ENCODE results near the gene COL20A1.
"Not testable (repeated sequence)": the region's sequence is repeated elsewhere in the genome, so short reads cannot be mapped to it uniquely, and the experiment has no call there.

The COL20A1 gene

DNA sequence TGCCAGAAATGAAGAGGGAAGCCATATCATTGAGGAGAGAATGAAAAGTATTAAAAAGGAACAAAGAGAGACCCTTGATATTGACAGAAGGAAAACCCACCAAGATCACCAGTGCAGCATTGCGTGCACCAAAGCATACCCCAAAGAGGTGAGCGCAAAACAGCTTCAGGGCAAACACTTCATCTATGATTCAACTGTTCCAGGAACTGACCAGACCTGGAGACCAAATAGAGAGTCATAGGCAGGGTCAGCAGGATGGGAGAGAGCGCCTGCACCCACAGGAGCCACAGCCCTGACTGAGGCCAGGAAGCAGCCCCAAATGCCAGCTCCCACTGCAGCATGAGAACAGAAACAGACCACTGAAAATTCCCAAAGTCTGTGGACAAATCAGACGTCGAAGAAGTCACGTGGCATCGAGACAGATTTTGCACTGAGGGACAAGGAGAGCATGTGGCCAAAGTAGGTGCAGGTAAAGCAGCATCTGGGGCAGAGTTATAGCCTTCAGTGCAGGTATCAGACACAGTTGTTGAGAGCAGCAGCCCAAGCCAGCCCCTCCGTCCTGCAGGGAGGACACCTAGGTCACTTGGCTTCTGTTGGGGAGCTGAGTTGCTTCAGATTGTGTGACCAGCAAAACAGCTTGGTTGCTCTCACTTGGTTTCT lies 38.9 kb downstream of the COL20A1 start:
- no peak for DNase-seq (ENCODE audit: low read depth in 4 of 4, low spot score in 1 of 4)

DNA sequence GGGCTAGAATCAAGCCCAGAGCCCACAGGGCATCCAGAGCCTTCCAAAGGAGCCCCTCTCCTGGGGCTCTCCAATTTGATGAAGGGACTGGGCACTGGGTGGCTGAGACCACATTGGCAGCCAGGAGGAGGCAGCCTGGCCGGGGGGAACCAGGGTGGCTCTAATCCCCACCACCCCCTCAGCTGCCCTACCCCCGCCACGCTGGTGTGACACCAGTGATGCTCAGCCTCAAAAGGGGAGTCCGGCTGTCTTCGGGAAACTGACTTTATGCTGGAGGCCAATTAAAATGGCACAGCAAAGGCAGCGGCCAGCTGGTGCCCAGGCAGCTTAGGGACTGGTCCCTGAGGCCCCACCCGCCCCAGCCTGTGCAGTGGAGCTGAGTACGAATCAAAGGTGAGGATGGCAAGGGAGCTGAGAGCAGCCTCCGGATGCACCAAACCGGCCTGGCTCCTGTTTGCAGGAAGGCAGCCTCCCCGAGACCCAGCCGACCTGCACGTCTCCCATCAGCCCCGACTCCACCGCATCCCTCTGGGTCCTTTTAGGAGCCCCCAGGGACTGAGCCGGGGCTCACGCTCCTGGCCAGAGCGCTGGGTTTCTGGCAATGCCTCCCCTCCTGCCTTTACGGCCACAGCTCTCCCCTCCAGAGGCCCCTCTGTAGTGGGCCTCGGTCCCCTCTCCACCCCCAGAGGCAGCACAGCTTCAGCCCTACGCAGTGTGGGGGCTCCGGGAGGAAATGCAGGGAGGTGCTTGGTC lies 39.7 kb downstream of the COL20A1 start:
- no peak for DNase-seq (ENCODE audit: low read depth in 4 of 4, low spot score in 1 of 4)

DNA sequence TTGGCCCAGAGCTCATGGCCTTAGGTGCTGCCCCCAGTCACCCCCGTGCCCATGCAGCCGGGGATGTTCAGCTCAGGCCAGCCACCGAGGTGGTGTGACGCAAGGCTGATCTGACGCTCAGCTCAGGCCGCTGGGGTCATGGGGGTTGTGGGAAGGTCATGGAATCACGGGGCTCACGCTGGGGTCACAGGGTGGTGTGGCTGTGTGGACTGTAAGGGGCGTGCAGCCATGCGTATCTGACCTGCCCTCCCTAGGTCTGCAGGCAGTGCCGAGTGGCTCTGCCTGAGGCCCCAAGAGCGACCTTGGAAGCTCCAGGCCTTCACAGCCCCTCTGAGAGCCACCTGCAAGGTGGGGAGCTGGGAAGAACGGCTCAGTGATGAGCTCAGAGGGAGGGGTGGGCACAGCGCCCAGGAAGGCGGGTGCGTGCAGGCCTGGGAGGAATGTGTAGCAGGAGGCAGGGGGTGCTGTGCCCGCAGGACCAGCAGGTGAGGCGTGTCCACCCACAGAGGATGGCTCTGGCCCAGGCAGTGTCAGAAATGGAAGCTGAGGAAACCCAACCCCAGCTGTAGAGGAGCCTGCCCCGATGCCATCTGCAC lies 40.4 kb downstream of the COL20A1 start:
- DNase-seq (ENCODE audit: low read depth in 4 of 4, low spot score in 1 of 4), result no peak

DNA sequence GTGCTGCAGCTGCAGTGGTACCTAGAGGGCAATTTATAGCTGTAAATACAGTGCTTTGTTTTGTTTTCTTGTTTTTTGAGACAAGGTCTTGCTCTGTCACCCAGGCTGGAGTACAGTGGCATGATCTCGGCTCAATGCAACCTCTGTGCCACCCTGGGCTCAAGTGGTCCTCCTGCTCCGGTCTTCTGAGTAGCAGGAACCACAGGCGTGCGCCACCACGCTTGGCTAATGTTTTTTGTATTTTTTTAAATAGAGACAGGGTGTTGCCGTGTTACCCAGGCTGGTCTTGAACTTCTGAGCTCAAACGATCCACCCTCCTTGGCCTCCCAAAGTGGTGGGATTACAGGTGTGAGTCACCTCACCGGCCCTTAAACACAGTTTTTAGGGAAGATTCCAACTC lies 41.4 kb downstream of the COL20A1 start:
- no peak for DNase-seq (ENCODE audit: low read depth in 4 of 4, low spot score in 1 of 4)

DNA sequence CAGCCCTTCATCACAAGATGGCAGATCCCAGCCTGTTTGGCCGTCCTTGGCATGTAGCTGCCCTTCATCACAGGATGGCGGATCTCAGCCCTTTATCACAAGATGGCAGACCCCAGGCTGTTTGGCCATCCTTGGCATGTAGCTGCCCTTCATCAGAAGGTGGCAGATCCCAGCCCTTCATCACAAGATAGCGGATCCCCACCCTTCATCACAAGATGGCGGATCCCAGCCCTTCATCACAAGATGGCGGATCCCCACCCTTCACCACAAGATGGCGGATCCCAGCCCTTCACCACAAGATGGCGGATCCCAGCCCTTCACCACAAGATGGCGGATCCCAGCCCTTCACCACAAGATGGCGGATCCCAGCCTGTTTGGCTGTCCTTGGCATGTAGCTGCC lies 42.1 kb downstream of the COL20A1 start:
- not testable (repeated sequence) for DNase-seq (ENCODE audit: low read depth in 4 of 4, low spot score in 1 of 4)

DNA sequence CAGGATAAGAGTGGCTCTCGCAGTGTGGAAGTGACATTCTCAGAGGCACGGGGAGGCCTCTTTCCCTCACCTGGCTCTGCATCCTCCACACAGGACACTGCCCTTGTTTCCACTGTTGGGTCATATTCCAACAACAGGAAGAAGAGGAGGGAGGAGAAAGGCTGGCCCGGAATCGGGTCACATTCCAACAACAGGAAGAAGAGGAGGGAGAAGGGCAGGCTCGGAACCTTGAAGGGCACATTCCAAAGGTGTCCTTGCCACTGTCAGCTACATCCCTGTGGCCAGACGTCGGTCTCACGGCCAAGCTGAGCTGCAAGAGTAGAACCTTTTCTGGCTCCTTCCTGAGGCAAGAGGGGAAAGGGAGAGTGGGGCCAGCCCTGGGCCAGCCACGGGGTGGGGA lies 42.7 kb downstream of the COL20A1 start:
- DNase-seq (ENCODE audit: low read depth in 4 of 4, low spot score in 1 of 4), result no peak

DNA sequence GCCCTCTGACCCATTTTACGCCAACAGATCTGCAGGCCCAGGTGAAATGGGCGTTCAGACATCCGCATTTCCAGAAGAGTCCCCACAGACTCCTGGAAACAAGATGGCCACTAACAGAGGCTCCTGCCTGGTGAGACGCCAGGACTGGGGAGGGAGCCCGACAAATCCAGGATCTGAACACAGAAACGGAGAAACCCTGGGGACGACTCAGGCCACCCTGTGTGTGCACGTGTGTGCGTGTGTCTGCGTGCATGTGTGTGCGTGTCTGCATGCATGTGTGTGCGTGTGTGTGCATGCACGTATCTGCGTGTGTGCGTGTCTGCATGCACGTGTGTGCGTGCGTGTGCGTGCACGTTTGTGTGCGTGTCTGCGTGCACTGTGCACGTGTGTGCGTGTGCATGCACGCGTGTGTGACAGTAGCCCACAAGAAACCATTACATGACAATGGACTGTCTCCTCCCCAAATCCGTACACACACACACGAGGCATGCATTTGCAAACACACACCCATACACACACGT lies 43.3 kb downstream of the COL20A1 start:
- DNase-seq (ENCODE audit: low read depth in 4 of 4, low spot score in 1 of 4), result no peak

DNA sequence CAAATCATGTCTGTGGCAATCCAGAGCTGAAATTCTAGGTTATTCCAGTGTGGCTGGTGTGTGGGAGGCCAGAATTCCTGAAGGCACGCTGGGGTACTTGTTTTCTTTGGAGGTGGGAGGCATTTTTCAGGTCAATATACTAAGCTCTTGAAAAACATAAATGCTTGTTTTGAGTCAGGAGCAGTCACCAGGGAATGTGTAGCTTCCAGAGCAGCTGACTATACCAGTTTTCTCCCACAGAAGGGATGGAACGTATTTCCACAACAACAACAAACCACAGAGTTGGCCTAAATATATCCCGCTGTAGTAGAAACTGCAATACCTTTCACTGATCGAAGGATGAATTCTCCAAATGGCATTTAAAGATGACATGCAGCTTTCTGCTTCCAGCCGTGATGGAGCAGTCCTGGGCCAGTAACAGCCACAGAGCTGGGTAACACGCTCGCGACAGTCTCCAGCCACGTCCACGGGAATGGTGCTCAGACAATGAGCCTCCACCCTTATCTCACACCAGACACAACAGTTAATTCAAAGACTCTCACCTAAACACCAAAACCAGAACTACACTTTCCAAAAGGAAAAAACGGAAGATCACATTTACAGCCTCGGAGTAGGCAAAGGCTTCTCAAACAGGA lies 44.9 kb downstream of the COL20A1 start:
- no peak for DNase-seq (ENCODE audit: low read depth in 4 of 4, low spot score in 1 of 4)

DNA sequence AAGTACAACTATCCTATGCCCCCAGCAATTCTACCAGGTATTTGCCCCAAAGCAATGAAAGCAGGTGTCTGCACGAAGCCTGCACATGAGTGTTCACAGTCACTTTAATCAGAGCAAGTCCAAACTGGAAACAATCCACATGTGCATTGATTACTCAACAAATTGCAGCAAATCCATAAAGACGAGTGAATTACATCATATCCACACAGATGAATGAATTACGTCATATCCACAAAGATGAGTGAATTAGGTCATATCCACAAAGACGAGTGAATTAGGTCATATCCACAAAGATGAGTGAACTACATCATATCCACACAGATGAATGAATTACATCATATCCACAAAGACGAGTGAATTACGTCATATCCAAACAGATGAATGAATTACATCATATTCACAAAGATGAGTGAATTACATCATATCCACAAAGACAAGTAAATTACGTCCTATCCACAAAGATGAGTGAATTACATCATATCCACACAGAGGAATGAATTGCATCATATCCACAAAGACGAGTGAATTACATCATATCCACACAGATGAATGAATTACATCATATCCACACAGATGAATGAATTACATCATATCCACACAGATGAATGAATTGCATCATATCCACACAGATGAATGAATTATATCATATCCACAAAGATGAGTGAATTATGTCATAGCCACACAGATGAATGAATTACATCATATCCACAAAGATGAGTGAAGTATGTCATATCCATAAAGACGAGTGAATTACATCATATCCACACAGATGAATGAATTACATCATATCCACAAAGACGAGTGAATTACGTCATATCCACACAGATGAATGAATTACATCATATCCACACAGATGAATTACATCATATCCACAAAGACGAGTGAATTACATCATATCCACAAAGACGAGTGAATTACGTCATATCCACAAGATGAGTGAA lies 46.4 kb downstream of the COL20A1 start:
- DNase-seq (ENCODE audit: low read depth in 4 of 4, low spot score in 1 of 4), result not testable (repeated sequence)

DNA sequence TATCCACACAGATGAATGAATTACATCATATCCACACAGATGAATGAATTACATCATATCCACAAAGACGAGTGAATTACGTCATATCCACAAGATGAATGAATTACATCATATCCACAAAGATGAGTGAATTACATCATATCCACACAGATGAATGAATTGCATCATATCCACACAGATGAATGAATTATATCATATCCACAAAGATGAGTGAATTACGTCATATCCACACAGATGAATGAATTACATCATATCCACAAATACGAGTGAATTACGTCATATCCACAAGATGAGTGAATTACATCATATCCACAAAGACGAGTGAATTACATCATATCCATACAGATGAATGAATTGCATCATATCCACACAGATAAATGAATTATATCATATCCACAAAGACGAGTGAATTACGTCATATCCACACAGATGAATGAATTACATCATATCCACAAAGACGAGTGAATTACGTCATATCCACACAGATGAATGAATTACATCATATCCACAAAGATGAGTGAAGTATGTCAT lies 47.2 kb downstream of the COL20A1 start:
- DNase-seq (ENCODE audit: low read depth in 4 of 4, low spot score in 1 of 4), result not testable (repeated sequence)

DNA sequence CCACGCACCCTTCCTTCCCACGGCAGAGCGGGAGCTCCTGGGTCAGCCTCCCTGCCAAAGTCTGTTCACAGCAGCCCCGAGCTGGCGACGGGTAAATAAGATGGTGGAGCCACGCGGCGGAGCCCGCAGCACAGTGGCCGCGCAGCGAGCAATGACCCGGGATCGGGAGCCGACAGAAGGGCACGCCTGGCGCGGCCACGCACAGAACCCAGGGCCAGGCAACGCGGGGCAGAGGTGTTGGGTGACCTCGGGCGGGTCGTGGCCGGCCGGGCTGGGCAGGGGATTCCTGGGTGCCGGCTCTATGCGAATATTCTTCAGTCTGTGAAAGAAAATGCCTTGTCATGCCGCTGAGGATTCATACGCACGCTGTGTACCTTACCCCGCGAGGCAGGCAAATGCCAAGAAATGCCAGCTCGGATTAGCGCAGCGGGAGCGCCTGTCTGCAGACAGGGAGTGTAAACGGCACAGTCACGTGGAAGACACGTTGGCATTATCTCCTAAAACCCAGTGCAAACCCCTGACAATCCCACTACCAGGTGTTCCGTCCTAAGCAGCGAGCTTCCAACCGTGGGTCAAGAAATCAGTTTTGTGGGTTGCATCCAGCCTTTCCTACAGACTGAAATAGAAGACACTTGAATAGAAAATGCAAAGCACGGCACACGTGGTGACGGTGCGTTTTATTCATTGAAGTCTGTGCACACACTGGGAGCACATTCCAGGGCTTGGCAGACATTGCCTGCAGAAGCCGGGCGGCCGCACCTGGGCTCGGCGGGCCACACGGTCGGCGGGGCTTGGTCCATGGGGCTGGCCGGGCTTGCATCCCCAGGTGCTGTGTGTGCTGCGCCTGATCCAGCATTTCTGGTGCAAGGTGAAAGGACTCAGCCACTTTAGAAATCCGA lies 49.8 kb downstream of the COL20A1 start:
- no peak for DNase-seq (ENCODE audit: low read depth in 4 of 4, low spot score in 1 of 4)

DNA sequence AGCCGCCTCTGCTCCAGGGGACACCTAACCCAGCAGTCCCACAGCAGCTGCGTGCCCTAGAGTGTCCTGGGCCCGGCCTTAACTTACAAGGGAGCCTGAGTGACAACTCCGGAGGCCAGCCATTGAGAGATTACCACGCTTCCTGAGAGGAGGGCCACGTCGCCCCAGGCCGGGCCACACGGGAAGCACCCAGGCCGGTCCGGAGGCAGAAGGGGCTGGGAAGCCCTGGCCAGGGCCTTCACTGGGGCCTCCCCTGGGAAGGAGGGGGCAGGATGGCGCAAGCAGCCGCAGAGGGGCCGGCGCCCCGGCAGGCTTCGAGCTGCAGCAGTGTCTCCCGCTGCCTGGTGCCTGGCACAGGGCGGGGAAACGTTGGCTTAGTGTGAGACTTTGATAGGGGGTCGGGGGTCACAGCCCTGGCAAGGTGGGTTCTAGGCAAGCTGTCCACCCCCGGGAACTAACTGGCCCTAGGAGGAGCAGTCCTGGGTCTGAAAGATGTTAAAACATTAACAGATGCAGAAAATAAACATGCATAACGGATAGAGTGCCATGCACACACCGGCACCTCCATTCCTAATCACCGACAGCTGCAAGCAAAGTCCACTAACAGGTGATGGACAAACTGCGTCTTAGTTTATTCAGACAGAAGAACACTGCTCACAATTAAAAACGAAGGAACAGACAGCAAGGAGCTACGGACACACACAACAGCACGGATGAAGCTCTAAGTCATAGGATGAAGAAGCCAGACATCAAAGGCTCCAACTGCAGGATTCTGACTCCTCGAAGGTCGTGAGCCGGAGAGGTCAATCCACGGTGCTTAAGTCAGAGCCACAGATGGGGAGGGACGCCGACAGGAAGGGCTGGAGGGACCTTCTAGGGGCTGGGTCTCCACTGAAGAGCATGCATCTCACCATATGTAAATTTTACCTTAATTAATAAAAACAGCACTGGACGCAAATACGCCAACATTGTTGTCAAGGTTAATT lies 50.8 kb downstream of the COL20A1 start:
- no peak for DNase-seq (ENCODE audit: low read depth in 4 of 4, low spot score in 1 of 4)

DNA sequence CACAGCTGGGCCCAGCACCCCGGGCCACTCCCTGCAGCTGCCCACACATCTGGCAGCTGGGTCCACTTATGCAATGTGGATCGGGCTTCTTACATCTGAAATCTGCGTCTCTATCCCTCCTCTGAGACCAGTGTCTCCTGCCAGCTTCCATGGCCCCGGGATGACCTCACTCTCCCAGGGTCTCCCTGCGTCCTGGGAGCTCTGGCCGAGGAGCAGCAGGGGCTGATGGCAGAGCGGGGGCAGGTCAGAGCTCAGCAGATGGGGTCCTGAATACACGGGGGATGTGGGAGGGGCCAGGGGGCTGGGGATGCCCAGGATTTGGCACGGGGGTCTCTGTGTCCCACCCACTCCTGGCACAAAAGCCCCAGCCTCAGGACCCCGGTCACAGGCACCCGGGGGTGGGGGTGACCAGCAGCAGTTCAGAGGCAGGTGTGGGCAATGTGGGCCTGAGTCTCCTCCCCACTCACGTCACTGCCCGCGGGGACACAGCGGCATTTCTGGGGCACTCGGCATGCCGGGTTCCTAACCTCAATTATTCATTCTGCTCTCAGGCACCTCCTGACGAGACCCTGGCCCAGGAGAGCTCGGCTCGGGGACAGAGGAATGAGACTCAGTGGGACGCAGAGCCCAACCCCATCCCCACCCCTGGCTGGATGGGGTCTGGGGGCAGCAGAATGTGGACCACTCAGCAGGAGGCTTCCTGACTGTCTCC lies 51.8 kb downstream of the COL20A1 start:
- DNase-seq (ENCODE audit: low read depth in 4 of 4, low spot score in 1 of 4), result no peak

DNA sequence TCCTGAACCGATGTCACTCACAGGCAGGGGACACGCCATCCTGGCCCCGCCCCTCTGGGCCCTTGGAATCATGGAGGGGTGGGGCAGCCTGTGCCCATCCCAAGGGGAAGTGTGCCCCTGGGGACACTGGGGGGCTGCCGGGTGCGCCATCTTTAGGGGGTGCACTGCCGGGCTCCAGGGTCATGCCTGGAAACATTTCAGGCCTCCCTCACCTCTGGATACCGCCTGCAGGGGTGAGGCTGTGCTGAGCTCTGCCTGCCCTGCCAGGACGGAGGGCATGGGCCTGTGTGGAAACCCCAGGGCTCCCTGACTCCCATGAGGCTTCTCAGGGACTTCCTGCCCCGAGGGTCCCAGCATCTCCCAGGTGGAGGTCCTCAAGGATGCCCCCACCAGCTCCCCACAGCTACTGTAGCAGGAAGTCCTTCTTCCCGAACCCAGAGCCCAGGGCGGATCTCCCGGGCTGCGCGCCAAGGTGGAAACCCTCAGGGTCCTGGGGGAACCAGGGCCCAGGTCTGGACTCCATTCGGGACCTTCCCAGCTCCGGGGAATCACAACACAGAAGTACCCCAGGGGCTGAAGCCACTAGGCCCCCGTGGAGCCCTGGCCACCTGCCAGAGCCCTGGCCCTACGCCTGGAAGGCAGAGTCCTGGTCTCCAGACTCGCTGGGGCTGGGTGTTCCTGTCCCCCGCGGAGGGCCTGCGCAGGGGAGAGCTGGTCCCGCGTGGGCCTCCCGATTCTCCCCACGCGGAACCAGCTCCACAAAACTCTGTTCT lies 52.5 kb downstream of the COL20A1 start:
- DNase-seq (ENCODE audit: low read depth in 4 of 4, low spot score in 1 of 4), result no peak

DNA sequence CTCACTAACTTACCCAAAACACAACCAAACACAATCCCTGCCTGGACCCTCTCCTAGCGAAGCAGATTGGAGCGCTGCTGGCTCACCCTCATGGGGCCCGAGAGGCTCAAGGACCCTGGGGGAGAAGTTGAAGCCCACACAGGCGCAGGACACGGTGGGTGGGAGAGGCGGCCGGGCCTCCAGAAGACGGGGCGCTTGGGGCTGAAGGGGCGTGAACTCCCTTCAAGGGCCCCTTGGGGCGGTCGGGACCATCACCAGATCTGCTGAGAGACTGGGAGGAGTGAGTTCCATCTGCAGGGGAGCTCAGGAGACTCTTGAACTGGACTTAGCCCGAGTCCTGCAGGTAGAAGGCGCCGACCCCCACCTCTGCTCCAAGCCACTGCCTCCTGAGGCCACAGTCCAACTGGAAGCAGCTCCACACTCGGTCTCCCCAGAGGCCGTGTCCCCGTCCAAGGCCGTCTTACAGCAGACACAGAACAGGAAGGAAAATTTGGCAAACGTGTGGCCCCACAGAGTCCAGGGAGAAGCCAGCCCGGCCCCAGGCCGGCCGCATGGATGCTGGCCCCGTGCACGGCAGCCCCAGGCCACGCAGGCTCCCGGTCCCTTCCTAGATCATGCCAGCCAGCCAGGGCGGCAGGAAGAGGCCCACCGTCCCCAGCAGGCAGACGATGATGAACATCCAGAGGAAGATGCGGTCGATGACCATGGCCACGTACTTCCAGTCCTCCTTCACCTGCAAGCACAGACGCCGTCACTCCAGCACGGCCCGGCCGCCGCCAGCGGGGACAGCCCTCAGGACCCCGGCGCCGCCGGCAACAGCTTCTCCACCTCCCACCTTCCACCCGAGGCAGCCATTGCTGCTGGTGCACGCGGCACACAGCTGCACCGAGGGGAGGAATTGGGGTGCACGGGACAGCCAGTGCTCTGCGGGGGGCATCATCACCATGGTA lies 53.4 kb downstream of the COL20A1 start:
- no peak for DNase-seq (ENCODE audit: low read depth in 4 of 4, low spot score in 1 of 4)
